Gastrocnemius medialis (tissue), 4 donors: ENCODE data around the gene PPP2R5C. TPM values are rescaled to one million over a fixed set of nuclear protein-coding genes. Genes with fewer than 3 reads are reported as not detected.
"Not testable (repeated sequence)": the region's sequence is repeated elsewhere in the genome, so short reads cannot be mapped to it uniquely, and the experiment has no call there.

Source experiments
- ATAC-seq, 2 donors: fragments of 150-250 bp; one replicate each; pipeline ENCODE4 v1.9.1; 2016
- DNase-seq, 2 donors: peaks; one replicate each; pipeline ENCODE4 v3.0.0-alpha.2; 2019
- H3K27ac ChIP-seq, 4 donors: fragments of 200-600 bp; sonication (generic); 1 replicate in 1 of 4; 2 replicates in 3 of 4; pipeline ENCODE4 v1.5.1; 2016 to 2018; ENCODE audit warnings: mild to moderate bottlenecking in 2 of 4, moderate library complexity in 1 of 4
- H3K27me3 ChIP-seq, 3 donors: fragments of 200-600 bp; sonication (generic) in 2 of 3; 1 replicate in 1 of 3; 2 replicates in 2 of 3; pipeline versions ENCODE4 v1.5.1 to v1.6.0; 2016 to 2019; ENCODE audit warnings: mild to moderate bottlenecking in 1 of 3, moderate library complexity in 1 of 3
- H3K36me3 ChIP-seq, 2 donors: fragments of 200-600 bp; sonication (generic) in 1 of 2; one replicate each; pipeline ENCODE4 v1.5.1; 2017 to 2018
- H3K4me1 ChIP-seq, 2 donors: fragments of 200-600 bp; sonication (generic) in 1 of 2; one replicate each; pipeline ENCODE4 v1.5.1; 2016 to 2017; ENCODE audit warnings: mild to moderate bottlenecking in 2 of 2
- H3K4me3 ChIP-seq, 4 donors: fragments of 200-600 bp; sonication (generic) in 3 of 4; 1 replicate in 1 of 4; 2 replicates in 3 of 4; pipeline ENCODE4 v1.5.1; 2016 to 2019; ENCODE audit warnings: mild to moderate bottlenecking in 2 of 4
- H3K9me3 ChIP-seq, 3 donors: fragments of 200-600 bp; sonication (generic) in 2 of 3; 1 replicate in 1 of 3; 2 replicates in 2 of 3; pipeline ENCODE4 v1.5.1; 2016 to 2019
- POLR2A ChIP-seq, 2 donors: fragments of 450-650 bp; IDR thresholded peaks; one replicate each; pipeline ENCODE4 v1.6.1; 2017; ENCODE audit warnings: antibody characterized with exemption in 2 of 2, mild to moderate bottlenecking in 2 of 2, moderate library complexity in 2 of 2
- in situ Hi-C, 4 donors: fragments of 200-750 bp; cut with MboI; loops; one replicate each; pipeline versions ENCODE4 v1.15.0 to v1.8.0; 2017; ENCODE audit warnings: low sequenced_read_pairs in 4 of 4
- intact Hi-C: fragments of 100-400 bp; cut with DNase I; formaldehyde crosslinking; loops from one replicate; pipeline ENCODE4 v1.15.1; 2023; ENCODE audit warnings: low total_unique reads
- total RNA-seq, 4 donors: library from RNA; depleted of rRNA; stranded (reverse); fragments of >200 nt; gene quantifications; one replicate each; pipeline versions ENCODE4 v1.1.0 to v1.2.3, GENCODE V29; 2016
- TF ChIP-seq, protein P1 (sequence below), 5 experiments: fragments of 450-650 bp in 3 of 5; fragments of 200-600 bp in 2 of 5; sonication (generic) in 2 of 5; IDR thresholded peaks in 4 of 5; conservative IDR thresholded peaks in 1 of 5; 1 replicate in 4 of 5; 2 replicates in 1 of 5; pipeline ENCODE4 v1.5.1; 2016 to 2019; ENCODE audit warnings: antibody characterized with exemption in 5 of 5, mild to moderate bottlenecking in 3 of 5, moderate library complexity in 3 of 5

The PPP2R5C gene
- total RNA-seq, 4 donors from 2014 or later, result 35.4 to 65.9 (median 49.3) TPM

- in situ Hi-C loops (no loop called here), intact Hi-C loops (no loop called here)
- TF ChIP-seq, protein P1, sequence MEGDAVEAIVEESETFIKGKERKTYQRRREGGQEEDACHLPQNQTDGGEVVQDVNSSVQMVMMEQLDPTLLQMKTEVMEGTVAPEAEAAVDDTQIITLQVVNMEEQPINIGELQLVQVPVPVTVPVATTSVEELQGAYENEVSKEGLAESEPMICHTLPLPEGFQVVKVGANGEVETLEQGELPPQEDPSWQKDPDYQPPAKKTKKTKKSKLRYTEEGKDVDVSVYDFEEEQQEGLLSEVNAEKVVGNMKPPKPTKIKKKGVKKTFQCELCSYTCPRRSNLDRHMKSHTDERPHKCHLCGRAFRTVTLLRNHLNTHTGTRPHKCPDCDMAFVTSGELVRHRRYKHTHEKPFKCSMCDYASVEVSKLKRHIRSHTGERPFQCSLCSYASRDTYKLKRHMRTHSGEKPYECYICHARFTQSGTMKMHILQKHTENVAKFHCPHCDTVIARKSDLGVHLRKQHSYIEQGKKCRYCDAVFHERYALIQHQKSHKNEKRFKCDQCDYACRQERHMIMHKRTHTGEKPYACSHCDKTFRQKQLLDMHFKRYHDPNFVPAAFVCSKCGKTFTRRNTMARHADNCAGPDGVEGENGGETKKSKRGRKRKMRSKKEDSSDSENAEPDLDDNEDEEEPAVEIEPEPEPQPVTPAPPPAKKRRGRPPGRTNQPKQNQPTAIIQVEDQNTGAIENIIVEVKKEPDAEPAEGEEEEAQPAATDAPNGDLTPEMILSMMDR (IDR thresholded peaks at IDR 0.05 in 4 of 5, conservative IDR thresholded peaks at IDR 0.05 in 1 of 5), result no peak
- no peak for TF ChIP-seq POLR2A (IDR thresholded peaks at IDR 0.05)
- H3K27ac ChIP-seq, result peak overlapping the region; percentile 40 to 63 (median 56)
- DNase-seq (no peak), ATAC-seq (peak; percentile 74 to 85)
- no peaks in the 10 kb centered on the region for H3K27me3 ChIP-seq
- peaks cover 11 to 12% of the 10 kb centered on the region in 2 donors for H3K4me1 ChIP-seq
- peak overlapping the region; percentile 35 to 55 (median 36) for H3K4me3 ChIP-seq
- no peaks in the 10 kb centered on the region for H3K9me3 ChIP-seq
- H3K36me3 ChIP-seq, result no peaks in the 10 kb centered on the region
Observed at GRCh38 chr14:101791919-101792572, 30.5 kb downstream of the PPP2R5C start.

DNA sequence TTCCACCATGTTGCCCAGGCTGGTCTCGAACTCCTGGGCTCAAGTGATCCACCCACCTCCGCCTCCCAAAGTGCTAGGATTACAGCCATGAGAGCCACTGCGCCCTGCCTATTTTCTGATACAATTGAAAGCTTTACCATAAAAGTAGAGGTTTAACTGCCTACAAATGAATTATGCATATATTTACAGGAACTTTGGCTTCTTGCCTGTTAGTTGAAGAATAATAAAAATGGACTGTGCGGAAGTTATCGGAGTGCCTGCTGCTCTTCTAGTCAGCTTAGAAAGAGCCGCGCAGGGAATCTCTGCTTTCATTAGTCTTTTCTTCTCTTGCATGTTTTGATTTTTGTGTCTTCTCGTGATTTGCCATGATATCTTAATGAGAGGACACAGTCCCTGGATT is 34.5 kb downstream of the PPP2R5C start:
- intact Hi-C loops, result no loop called here
- TF ChIP-seq, protein P1 (IDR thresholded peaks at IDR 0.05 in 4 of 5, conservative IDR thresholded peaks at IDR 0.05 in 1 of 5), result no peak
- no peak for TF ChIP-seq POLR2A (IDR thresholded peaks at IDR 0.05)
- Histone ChIP-seq H3K4me3 (no peak overlapping the region), H3K27me3 (no peaks in the 10 kb centered on the region), H3K4me1 (peaks cover 18 to 26% of the 10 kb centered on the region in 2 donors), H3K9me3 (no peaks in the 10 kb centered on the region), H3K36me3 (no peaks in the 10 kb centered on the region), H3K27ac (no peak overlapping the region)
- in situ Hi-C loops, result no loop called here
- DNase-seq, result no peak
- ATAC-seq, result no peak

DNA sequence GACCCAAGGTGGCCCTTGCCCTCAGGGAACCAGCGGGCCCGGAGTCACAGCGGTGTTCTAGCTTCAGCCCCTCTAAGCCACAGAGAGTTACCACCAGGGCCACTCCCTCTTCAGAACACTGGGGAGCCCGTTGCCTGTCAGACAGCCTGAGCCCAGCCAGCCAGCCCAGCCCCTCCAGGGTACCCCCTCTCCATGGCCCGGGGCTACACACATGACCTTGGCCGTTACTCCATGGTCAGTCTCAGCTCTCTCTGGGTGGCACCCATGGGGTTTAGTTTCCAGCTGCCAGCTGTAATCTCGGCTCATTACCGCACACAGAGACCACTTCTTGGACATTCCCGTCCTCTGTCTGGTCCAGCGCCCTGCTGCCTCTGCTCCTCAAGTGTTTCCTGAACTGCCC is 35.0 kb downstream of the PPP2R5C start:
- no peak for TF ChIP-seq POLR2A (IDR thresholded peaks at IDR 0.05)
- TF ChIP-seq, protein P1 (IDR thresholded peaks at IDR 0.05 in 4 of 5, conservative IDR thresholded peaks at IDR 0.05 in 1 of 5), result no peak
- H3K27me3 ChIP-seq, result no peaks in the 10 kb centered on the region
- no peaks in the 10 kb centered on the region for H3K36me3 ChIP-seq
- H3K4me1 ChIP-seq, result peaks cover 18 to 25% of the 10 kb centered on the region in 2 donors
- intact Hi-C loops (no loop called here), in situ Hi-C loops (no loop called here)
- ATAC-seq (no peak), DNase-seq (no peak)
- H3K27ac ChIP-seq, result no peak overlapping the region
- H3K4me3 ChIP-seq, result no peak overlapping the region
- no peaks in the 10 kb centered on the region for H3K9me3 ChIP-seq

DNA sequence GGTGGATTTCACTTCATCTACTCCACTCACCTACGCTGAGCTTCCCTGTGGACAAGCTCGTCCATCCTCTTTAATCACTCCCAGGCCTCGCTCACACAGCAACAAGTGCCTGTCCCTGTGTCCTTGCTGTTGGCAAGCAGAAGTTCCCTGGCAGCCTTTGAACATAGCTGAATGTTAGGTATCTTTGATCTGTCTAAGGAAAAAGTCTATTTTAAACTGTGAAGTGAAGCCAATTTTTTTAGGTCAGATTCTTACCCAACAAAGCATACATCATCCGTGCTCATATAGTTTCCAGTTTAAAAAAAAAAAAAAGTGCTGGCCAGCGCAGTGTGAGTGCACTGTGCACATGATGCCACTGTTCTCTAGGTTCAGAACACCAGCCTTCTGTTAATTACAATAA is 36.3 kb downstream of the PPP2R5C start:
- in situ Hi-C loops, result no loop called here

DNA sequence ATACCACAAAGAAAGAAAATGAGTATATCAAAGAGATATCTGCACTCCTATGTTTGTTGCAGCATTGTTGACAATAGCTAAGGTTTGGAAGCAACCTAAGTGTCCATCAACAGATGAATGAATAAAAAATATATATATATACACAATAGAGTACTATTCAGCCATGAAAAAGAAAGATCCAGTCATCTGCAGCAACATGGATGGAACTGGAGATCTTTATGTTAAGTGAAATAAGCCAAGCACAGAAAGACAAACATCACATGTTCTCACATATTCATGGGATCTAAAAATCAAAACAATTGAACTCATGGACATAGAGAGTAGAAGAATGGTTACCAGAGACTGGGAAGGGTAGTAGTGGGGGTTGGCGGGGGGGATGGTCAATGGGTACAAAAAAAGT is 42.9 kb downstream of the PPP2R5C start:
- H3K4me1 ChIP-seq, intact Hi-C loops, H3K9me3 ChIP-seq, ATAC-seq, H3K27ac ChIP-seq, DNase-seq, in situ Hi-C loops, H3K4me3 ChIP-seq, H3K36me3 ChIP-seq, H3K27me3 ChIP-seq: not testable (repeated sequence)

More for the DNA sequence above, 36.3 kb downstream of the PPP2R5C start:
- Histone ChIP-seq H3K27me3 (no peaks in the 10 kb centered on the region), H3K36me3 (no peaks in the 10 kb centered on the region), H3K4me3 (no peak overlapping the region), H3K9me3 (no peaks in the 10 kb centered on the region), H3K4me1 (peaks cover 13 to 18% of the 10 kb centered on the region in 2 donors), H3K27ac (peak overlapping the region; percentile 55 to 65 (median 62))
- no peak for TF ChIP-seq POLR2A (IDR thresholded peaks at IDR 0.05)
- TF ChIP-seq, protein P1 (IDR thresholded peaks at IDR 0.05 in 4 of 5, conservative IDR thresholded peaks at IDR 0.05 in 1 of 5), result no peak
- intact Hi-C loops, result no loop called here
- DNase-seq (peak in 1 of 2 donors; percentile 33), ATAC-seq (peak; percentile 72 to 89)

- ATAC-seq, H3K27me3 ChIP-seq, in situ Hi-C loops, DNase-seq, H3K9me3 ChIP-seq, H3K36me3 ChIP-seq, H3K27ac ChIP-seq, H3K4me3 ChIP-seq: not testable (repeated sequence)
- intact Hi-C loops, result loop anchor here (5.0 kb wide), 1 partner anchor 44 kb away; the partner anchor contains the start of gene PPP2R5C
- H3K4me1 ChIP-seq, result peaks cover 8 to 18% of the 10 kb centered on the region in 2 donors
Observed at GRCh38 chr14:101806252-101806651, 44.7 kb downstream of the PPP2R5C start.
